Astrocyte of the spinal cord (primary cell): ENCODE data around the gene ZSCAN12.
"Not testable (repeated sequence)": the region's sequence is repeated elsewhere in the genome, so short reads cannot be mapped to it uniquely, and the experiment has no call there.

Experiments
- DNase-seq: peaks from one replicate; pipeline ENCODE4 v3.0.0; 2011; ENCODE audit warnings: low read depth, low spot score
- H3K4me3 ChIP-seq: 2 replicates; pipeline ENCODE4 v1.5.1; 2011; ENCODE audit warnings: low read depth, mild to moderate bottlenecking, low read length, moderate library complexity
- CTCF ChIP-seq: IDR thresholded peaks from 2 replicates; pipeline ENCODE4 v1.5.1; 2012; ENCODE audit warnings: low read depth, mild to moderate bottlenecking, low read length, inconsistent platforms
- in situ Hi-C: cut with HindIII; loops from 2 replicates; pipeline ENCODE4 v1.10.0; 2017; ENCODE audit warnings: low sequenced_read_pairs

The ZSCAN12 gene

GRCh38 chr6:28413681-28414080 lies 14.1 kb upstream of the ZSCAN12 start:
- in situ Hi-C loops, result no loop called here
- TF ChIP-seq CTCF, result no peak
- DNase-seq, result no peak
- H3K4me3 ChIP-seq, result no peak overlapping the region

DNA sequence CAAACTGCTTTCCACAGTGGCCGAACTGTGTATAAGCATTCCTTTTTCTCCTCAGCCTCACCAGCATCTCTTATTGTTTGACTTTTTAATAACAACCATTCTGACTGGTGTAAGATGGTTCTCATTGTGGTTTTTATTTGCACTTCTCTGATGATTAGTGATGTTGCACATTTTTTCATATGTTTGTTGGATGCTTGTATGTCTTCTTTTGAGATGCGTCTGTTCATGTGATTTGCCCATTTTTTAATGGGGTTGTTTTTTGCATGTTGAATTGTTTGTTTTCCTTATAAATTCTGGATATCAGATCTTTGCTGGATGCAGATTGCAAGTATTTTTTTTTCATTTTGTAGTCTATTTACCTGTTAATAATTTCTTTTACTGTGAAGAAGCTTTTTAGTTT lies 11.2 kb upstream of the ZSCAN12 start:
- in situ Hi-C loops, result no loop called here
- no peak for TF ChIP-seq CTCF
- DNase-seq, result no peak
- H3K4me3 ChIP-seq, result no peak overlapping the region

GRCh38 chr6:28408076-28408802 lies 8.7 kb upstream of the ZSCAN12 start:
- DNase-seq, result no peak
- TF ChIP-seq CTCF, result no peak
- no peak overlapping the region for H3K4me3 ChIP-seq
- in situ Hi-C loops, result no loop called here

DNA sequence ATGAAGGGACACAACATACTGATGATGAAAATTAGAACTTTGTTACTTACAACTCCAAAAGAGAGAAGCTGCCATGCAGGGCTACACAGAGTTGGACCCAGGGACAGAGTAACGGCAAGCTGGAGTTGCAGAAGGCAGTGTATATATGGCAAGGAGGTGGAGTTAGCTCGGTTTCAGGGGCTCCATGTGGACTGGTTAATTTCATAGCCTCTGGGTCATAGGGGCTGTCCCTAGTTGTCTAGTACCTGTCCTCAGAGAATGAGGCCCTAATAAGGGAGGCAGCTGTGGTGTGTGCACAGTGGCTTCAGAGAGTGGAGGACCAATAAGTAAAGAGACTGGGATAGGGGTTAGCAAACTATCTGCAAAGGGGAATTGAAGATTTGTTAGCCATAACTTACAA lies 7.9 kb upstream of the ZSCAN12 start:
- no peak overlapping the region for H3K4me3 ChIP-seq
- DNase-seq, result no peak
- in situ Hi-C loops, result no loop called here
- no peak for TF ChIP-seq CTCF

DNA sequence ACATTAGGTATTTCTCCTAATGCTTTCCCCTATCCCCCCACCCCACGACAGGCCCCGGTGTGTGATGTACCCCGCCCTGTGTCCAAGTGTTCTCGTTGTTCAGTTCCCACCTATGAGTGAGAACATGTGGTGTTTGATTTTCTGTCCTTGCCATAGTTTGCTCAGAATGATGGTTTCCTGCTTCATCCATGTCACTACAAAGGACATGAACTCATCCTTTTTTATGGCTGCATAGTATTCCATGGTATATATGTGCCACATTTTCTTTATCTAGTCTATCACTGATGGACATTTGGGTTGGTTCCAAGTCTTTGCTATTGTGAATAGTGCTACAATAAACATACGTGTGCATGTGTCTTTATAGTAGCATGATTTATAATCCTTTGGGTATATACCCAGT lies 4.4 kb upstream of the ZSCAN12 start:
- H3K4me3 ChIP-seq, in situ Hi-C loops: not testable (repeated sequence)

DNA sequence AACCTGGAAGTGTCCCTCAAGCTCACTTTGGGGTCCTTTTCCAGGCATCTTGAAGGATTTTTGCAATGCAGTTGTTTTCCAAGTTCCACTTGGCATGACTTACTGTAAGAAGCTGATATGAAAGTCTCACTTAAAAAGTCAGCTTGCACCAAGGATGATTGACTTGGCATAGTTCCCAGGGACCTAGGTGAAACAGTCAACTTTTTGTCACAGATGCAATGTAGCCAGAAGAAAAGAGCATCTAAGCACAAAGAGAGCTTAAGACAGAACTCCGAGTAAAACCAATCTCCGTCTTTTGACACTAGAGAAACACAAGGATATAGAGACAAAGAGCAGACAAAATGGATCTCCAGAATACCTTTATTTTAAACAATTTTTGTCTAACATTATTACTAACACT lies 2.6 kb upstream of the ZSCAN12 start:
- no peak for TF ChIP-seq CTCF
- DNase-seq, result no peak
- in situ Hi-C loops, result no loop called here
- H3K4me3 ChIP-seq, result no peak overlapping the region

More for the DNA sequence above, 4.4 kb upstream of the ZSCAN12 start:
- DNase-seq, result not testable (repeated sequence)

DNA sequence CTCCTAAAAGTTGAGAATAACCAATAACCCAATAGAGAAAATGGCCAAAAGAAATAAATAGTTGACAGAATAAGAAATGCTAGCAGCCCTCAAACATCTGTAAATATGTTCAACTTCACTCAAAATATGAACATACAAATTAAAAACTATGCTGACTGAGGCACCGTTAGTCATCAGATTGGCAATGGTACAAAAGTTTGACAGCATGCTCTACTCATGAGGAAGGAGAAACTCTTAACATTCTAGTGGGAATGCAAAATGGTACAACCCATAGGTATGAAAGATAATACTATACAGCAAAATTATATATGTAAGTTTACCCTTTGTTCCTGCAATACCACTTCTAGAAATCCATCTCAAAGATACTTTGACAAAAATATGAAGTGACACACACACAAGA lies 1.6 kb upstream of the ZSCAN12 start:
- in situ Hi-C loops, result no loop called here
- TF ChIP-seq CTCF, result no peak
- no peak for DNase-seq
- H3K4me3 ChIP-seq, result no peak overlapping the region
